Measurements from ENCODE around the gene MBLAC1. TPM values are rescaled to one million over a fixed set of nuclear protein-coding genes. Genes with fewer than 3 reads are reported as not detected.

Gene MBLAC1
- total RNA-seq, 2 experiments from 2014 or later, result 4.8 to 6.5 TPM

DNA sequence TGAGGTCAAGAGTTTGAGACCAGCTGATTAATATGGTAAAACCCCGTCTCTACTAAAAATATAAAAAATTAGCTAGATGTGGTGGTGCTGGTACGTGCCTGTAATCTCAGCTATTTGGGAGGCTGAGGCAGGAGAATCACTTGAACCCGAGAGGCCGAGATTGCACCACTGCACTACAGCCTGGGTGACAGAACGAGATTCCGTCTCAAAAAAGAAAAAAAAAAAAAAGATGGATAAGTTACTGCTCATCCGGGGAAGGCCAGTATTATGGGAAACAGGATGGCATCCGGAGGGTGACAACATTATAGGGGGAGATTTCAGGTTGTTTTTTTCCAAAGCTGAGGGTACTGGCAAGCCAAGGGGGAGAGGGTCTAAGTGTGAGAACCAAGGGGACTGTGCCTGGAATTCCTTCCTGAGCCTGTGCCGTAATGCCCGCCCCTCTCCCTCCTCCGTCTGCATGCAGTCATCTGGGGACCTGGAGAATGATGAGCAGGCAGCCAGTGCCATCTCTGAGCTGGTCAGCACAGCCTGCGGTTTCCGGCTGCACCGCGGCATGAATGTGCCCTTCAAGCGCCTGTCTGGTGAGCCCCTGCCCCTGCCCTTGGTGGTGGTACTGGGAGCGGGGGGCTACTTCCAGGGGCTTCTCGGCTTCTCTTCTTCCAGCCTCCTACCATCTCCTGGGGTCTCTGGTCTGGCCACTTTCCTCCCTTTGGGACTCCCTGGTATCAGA lies 26.3 kb downstream of the MBLAC1 start:
- H3K4me1 Mint-ChIP-seq, result peaks cover 49% of the 10 kb centered on the region
- H3K9me3 Mint-ChIP-seq, result no peaks in the 10 kb centered on the region
- DNase-seq (no peak), ATAC-seq (ENCODE audit: low read depth) (no peak)
- no peaks in the 10 kb centered on the region for H3K27me3 Mint-ChIP-seq
- POLR2A ChIA-PET, result interaction anchor here (1.2 to 1.7 kb wide), 2 partner anchors 11 to 13 kb away, joined by 3 to 6 read pairs; no protein-coding TSS in a partner anchor
- H3K36me3 Mint-ChIP-seq, result peaks cover 31% of the 10 kb centered on the region
- H3K27ac Mint-ChIP-seq, result peak overlapping the region; percentile 52
- H3K4me3 Mint-ChIP-seq, result no peak overlapping the region

DNA sequence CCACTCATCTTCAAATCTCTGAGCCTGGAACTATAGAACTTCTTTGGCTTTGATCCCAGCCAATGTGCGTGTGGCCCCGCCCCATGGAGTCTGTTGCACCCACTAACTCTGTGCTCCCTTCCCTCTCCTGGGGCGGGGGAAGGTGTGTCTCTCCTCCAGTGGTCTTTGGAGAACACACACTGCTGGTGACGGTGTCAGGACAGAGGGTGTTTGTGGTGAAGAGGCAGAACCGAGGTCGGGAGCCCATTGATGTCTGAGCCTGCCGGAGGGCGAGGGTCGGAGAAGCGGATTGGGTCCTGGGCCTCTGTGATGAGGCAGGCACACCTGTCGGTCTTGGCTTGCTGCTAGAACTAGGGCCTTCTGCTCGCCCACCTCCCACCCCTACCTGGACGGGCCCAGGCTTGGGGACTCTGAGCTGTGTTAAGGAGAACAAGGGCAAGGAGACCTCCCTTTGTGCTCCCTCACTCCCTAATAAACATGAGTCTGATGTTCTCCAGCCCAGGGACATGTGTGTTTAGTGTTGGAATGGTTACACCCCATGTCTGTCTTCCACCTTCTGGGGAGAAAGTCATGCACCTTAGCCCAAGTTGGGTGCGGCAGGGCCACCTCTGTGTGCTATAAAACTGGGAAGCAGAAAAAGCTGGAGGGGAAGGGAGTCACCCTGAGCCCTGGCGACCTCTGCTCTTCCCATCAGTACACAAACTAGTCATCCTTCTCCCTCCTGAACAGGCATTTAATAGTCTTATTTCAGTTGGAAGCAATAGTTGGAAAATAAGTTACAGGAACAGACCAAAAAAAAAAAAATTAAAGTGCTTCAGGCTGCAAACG lies 27.2 kb downstream of the MBLAC1 start:
- Mint-ChIP-seq H3K27ac (peak overlapping the region; percentile 52), H3K36me3 (peaks cover 27% of the 10 kb centered on the region), H3K4me1 (peaks cover 46% of the 10 kb centered on the region), H3K27me3 (no peaks in the 10 kb centered on the region), H3K4me3 (no peak overlapping the region), H3K9me3 (no peaks in the 10 kb centered on the region)
- ATAC-seq (ENCODE audit: low read depth) (no peak), DNase-seq (no peak)
- POLR2A ChIA-PET, result interaction anchor here (0.7 to 3.8 kb wide), 4 partner anchors 11 to 26 kb away, joined by 3 to 16 read pairs (median 4); no protein-coding TSS in a partner anchor

DNA sequence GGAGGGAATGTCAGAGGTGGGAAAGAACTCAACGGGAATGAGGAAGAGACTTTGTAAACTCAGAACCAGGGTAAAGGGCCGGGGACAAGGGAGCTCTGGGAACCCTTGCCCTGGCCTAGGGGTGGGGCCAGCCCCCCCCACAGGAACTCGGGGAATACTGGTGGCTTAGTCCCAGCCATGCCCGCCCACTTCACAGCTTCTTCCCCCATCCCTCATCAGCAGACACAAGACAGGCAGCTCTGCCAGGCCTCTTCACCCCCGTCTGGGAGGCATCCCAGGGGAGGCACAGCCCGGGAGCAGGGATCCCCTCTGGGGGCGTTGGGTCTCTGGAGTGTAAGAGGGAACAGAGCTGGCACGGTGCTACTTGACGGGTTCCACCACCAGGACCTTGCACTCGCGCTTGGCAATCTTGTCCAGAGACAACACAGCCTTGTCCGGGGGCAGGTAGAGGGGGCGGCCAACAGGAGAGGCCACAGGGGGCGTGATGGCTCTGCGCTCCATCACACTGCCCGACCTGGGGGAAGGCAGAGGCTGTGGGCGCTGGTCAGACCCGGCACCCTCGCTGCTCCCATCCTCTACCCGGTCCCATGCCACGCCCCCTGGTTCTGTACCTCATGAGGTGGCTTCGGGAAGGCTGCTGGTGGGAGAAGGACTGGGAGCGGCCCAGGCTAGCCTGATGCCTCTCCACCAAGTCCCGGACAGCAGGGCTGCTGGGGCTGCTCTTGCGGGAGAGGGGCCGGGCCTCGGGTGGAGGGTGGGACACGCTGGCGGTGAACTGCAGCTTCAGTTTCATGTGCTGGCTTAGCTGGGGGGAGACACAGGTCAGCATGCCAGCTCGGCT lies 28.1 kb downstream of the MBLAC1 start:
- H3K27me3 Mint-ChIP-seq, result no peaks in the 10 kb centered on the region
- ATAC-seq (ENCODE audit: low read depth) (no peak), DNase-seq (no peak)
- peaks cover 27% of the 10 kb centered on the region for H3K36me3 Mint-ChIP-seq
- H3K4me3 Mint-ChIP-seq, result no peak overlapping the region
- POLR2A ChIA-PET, result interaction anchor here (0.6 to 3.8 kb wide), 4 partner anchors 15 to 351 kb away, joined by 3 to 16 read pairs (median 5); no protein-coding TSS in a partner anchor
- H3K9me3 Mint-ChIP-seq, result no peaks in the 10 kb centered on the region
- H3K27ac Mint-ChIP-seq, result no peak overlapping the region
- peaks cover 52% of the 10 kb centered on the region for H3K4me1 Mint-ChIP-seq

DNA sequence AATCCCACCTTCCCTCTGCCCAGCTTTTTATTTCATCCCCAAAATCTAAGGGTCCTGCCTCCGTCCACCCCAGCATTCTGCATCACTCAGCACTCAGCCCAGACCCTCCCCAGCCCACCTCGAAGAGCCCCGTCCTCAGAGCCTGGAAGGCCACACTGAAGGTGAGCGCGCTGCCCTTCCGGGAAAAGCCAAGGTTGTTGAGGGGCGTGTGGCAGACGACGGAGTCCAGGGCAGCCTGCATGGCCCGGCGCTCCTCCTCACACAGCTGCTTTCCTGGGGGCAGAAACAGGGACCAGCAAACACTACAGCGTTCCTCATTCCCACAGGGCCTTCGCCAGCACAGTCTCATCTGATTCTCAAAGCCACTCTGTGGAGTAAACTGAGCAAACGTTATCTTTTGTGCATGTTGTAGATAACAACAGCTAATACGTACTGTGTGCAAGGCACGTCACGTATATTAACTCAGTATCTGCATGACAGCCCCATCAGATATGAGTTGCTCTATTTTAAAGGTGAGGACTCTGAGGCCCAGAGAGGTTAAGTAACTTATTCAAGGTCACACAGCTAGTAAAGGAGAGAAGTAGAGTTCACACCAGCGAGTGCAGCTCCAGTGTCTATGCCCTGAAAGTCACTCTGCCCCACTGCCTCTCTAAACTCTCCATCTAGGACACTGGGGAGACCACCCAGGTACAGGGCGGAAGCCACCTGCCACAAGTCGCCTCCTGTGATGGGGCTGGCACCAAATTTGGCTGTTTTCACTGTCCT lies 29.0 kb downstream of the MBLAC1 start:
- Mint-ChIP-seq H3K9me3 (no peaks in the 10 kb centered on the region), H3K27ac (peak overlapping the region; percentile 30), H3K36me3 (peaks cover 23% of the 10 kb centered on the region), H3K4me1 (peaks cover 44% of the 10 kb centered on the region), H3K4me3 (no peak overlapping the region), H3K27me3 (no peaks in the 10 kb centered on the region)
- POLR2A ChIA-PET, result interaction anchor here (1.0 to 3.8 kb wide), 4 partner anchors 10 to 24 kb away, joined by 3 to 22 read pairs (median 13); partner anchors contain the start of gene GAL3ST4
- ATAC-seq (ENCODE audit: low read depth) (no peak), DNase-seq (no peak)

DNA sequence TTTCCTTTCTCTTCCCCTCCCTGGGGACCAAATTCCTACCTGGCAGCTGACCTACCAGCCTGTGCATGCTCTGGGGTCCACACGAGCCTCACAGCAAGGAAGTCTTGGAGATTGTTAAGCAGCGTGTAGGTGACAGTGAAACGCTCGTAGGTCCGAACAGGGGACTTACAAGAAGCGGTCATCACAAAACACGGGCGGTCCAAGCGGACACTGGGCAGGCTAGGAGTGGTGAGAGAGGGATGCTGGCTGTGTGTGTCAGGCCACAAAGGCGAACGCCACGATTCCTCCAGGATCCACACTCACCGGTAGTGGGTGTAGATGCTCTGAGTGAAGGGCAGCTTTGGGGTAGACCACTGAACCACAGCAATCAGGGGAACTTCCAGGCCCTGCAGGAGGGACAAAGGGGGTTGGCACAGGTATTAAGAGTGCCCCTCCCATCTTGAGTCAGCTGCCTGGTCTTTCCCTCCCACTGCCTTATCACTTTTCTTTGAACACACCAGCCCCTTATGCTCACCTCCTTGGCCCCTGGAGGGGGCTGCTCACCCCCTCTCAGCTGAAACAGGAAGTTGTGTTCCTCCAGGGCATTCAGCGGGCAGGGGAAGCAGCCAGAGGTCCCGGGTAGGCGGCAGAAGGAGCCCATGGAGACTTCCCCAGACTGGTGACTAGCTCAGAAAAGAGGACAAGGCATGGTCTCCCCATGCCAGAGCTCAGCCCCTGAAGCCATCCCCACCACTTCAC lies 29.7 kb downstream of the MBLAC1 start:
- Mint-ChIP-seq H3K4me1 (peaks cover 42% of the 10 kb centered on the region), H3K27ac (peak overlapping the region; percentile 82), H3K27me3 (no peaks in the 10 kb centered on the region), H3K4me3 (peak overlapping the region; percentile 83), H3K36me3 (peaks cover 23% of the 10 kb centered on the region), H3K9me3 (no peaks in the 10 kb centered on the region)
- ATAC-seq (ENCODE audit: low read depth) (peak; percentile 26), DNase-seq (no peak)
- POLR2A ChIA-PET, result interaction anchor here (1.0 to 4.4 kb wide), 7 partner anchors 7 to 272 kb away, joined by 3 to 48 read pairs (median 10); partner anchors contain the start of genes GAL3ST4, GPC2, LAMTOR4 and MEPCE

DNA sequence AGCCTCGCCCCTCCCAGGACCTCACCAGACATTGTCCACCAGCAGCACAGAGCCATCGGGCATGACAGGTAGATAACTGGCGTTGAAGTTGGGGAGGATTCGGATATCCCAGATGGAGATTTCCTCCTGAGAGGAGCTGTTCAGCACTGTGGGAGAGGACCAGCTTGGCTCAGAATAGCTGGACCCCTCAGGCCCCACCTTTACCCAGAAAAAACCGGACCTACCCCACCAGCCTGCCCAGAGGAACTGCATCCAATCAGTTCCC lies 30.2 kb downstream of the MBLAC1 start:
- Mint-ChIP-seq H3K36me3 (peaks cover 20% of the 10 kb centered on the region), H3K9me3 (no peaks in the 10 kb centered on the region), H3K27ac (peak overlapping the region; percentile 82), H3K4me1 (peaks cover 40% of the 10 kb centered on the region), H3K4me3 (peak overlapping the region; percentile 83), H3K27me3 (no peaks in the 10 kb centered on the region)
- ATAC-seq (ENCODE audit: low read depth), result no peak
- DNase-seq, result no peak
- POLR2A ChIA-PET, result interaction anchor here (1.0 to 4.4 kb wide), 7 partner anchors 8 to 272 kb away, joined by 3 to 48 read pairs (median 10); partner anchors contain the start of genes GAL3ST4, GPC2, LAMTOR4 and MEPCE

DNA sequence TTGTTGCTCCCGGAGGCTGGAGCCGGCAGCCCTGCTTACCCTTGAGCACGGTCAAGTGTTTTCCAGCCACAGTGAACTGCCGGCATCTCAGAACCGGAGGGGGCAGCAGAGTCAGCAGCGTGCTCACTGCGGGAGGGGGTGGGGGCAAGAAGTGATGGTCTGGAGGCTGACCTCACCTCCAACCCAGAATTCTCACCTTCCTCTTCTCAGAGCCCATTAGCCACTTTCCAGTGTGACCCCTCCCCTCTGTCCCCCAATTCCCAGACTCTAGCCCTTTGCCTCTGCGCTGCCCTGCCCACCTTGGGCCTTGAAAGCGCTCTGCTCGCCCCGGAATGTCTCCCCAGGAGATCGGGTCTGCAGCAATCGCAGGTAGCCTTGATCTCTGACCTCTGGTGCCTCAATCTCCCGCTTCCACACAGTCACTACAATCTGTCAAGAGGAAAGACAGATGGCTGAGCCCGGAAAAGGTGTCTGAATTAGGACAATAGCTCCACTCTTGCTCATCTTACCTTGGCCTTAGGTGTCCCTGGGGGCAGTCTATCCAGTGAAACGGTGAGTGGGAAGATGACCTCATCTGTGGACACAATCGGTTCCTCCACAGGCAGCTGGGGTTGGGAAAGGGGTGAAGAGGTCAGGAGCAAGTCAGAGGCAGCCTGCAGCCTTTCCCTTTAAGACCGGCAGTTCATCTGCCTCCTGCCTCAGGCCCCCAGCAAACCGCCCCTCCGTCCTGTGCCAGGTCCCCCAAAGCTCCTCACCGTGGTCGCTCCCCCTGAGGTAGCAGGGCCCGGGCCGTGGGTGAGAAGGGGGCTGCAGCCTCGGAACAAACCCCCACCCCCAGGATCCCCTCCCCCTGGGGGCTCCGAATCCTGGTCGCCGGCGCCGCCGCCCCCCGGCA lies 30.8 kb downstream of the MBLAC1 start:
- POLR2A ChIA-PET, result interaction anchor here (0.5 to 4.4 kb wide), 10 partner anchors 8 to 271 kb away, joined by 3 to 48 read pairs (median 6); partner anchors contain the start of genes GAL3ST4, GPC2, LAMTOR4 and MEPCE
- Mint-ChIP-seq H3K36me3 (peaks cover 16% of the 10 kb centered on the region), H3K27ac (peak overlapping the region; percentile 78), H3K27me3 (no peaks in the 10 kb centered on the region), H3K4me1 (peaks cover 35% of the 10 kb centered on the region), H3K4me3 (peak overlapping the region; percentile 83), H3K9me3 (no peaks in the 10 kb centered on the region)
- no peak for DNase-seq
- ATAC-seq (ENCODE audit: low read depth), result peak; percentile 13

DNA sequence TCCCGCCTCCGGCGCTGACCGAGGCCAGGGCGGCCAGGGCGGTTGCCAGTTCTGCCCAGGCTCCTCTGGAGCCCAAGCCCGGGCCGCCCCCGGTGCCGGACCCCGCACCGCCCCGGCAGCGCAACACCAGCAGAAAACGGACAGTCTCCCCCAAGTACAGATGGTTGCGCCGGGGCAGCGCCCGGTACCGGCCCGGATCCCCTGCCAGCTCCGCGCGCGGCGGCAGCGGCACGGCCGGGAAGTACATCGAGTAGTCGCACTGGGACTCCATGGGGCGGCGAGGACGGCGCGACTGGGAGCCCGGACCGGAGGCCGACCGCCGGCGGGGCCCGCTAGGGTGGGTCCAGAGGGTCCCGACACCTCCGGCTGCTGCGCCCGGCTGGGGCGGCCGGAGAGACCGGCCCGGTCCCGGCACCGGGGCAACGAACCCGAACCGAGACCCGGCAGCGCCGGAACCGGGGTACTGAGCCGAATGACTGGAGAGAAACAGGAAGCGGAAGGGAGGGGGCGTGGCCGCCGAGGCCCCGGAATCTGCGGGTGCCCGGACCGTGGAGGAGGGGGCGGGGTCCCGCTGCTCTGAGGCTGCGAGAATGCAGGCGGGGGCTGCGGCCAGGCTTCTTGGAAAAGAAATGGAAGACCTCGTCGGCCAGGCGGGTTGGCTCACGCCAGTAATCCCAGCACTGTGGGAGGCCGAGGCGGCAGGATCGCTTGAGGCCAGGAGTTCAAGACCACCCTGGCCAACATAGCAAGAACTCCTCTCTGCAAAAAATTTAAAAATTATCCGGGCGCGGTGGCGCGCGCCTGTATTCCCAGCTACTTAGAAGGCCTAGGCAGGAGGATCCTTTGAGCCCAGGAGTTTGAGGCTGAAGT lies 31.7 kb downstream of the MBLAC1 start, which contains the start of gene TRAPPC14:
Gene TRAPPC14, minus strand, starts transcription at position 495 of the 870 bp plus-strand sequence. Its CDS starts 224 bp downstream, at position 271.
- Mint-ChIP-seq H3K36me3 (peaks cover 13% of the 10 kb centered on the region), H3K27ac (peak within 1 kb of the TSS; percentile 86), H3K4me1 (peaks cover 40% of the 10 kb centered on the region), H3K4me3 (peak within 1 kb of the TSS; percentile 83), H3K9me3 (no peaks in the 10 kb centered on the region), H3K27me3 (no peaks in the 10 kb centered on the region)
- DNase-seq (peak; percentile 93), ATAC-seq (ENCODE audit: low read depth) (peak; percentile 80)
- POLR2A ChIA-PET, result interaction anchor here (0.5 to 4.4 kb wide), 8 partner anchors 9 to 270 kb away, joined by 3 to 48 read pairs (median 6); partner anchors contain the start of genes GAL3ST4, GPC2, LAMTOR4 and MEPCE

DNA sequence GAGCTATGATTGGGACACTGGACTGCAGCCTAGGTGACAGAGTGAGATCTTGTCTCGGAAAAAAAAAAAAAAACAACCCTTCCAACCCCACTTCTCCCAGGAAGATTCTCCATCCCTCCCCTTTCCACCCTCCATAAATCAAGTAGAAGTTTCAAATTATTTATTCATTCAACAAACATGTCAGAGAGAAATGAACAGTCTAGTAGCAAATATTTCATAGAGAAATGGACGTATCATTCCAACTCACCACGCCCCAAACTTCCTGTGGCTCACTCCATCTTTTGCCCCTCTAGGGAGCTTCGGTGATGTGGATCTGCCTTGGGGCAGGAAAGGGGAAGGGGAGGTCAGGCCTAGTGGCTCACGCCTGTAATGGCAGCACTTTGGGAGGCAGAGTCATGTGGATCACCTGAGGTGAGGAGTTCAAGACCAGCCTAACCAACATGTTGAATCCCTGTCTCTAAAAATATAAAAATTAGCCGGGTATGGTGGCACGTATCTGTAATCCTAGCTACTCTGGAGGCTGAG lies 32.4 kb downstream of the MBLAC1 start:
- Mint-ChIP-seq H3K4me1 (peaks cover 39% of the 10 kb centered on the region), H3K9me3 (no peaks in the 10 kb centered on the region), H3K4me3 (peak overlapping the region; percentile 78), H3K36me3 (peaks cover 9% of the 10 kb centered on the region), H3K27me3 (no peaks in the 10 kb centered on the region), H3K27ac (peak overlapping the region; percentile 86)
- ATAC-seq (ENCODE audit: low read depth) (no peak), DNase-seq (no peak)
- POLR2A ChIA-PET, result interaction anchor here (2.1 to 4.4 kb wide), 3 partner anchors 9 to 31 kb away, joined by 6 to 48 read pairs (median 8); partner anchors contain the start of genes GAL3ST4 and LAMTOR4

DNA sequence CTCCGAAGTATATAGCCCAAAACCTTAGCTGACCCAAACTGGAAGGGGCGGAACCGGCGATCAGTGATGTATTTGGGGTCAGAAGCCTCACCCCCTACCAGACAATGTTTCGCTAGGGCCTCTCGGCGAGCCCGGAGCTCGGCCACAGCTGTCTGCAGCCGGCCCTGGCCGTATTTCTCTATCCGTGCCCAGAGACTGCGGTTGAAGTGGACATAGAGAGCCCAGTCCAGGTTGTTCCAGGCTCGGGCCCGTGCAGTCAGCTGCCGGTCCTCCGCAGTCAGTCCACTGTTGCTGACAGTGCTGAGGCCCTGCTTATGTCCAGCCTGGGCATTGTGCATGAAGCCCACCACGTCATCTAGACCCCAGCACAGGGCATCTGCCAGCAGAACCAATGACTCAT lies 33.3 kb downstream of the MBLAC1 start:
- Mint-ChIP-seq H3K4me1 (peaks cover 39% of the 10 kb centered on the region), H3K9me3 (no peaks in the 10 kb centered on the region), H3K36me3 (peaks cover 9% of the 10 kb centered on the region), H3K27me3 (no peaks in the 10 kb centered on the region), H3K4me3 (no peak overlapping the region), H3K27ac (no peak overlapping the region)
- no peak for ATAC-seq (ENCODE audit: low read depth)
- POLR2A ChIA-PET, result interaction anchor here (2.1 to 4.4 kb wide), 3 partner anchors 8 to 30 kb away, joined by 6 to 48 read pairs (median 8); partner anchors contain the start of genes GAL3ST4 and LAMTOR4
- no peak for DNase-seq
